ENCODE measurements around the gene ADRA2A.

DNA sequence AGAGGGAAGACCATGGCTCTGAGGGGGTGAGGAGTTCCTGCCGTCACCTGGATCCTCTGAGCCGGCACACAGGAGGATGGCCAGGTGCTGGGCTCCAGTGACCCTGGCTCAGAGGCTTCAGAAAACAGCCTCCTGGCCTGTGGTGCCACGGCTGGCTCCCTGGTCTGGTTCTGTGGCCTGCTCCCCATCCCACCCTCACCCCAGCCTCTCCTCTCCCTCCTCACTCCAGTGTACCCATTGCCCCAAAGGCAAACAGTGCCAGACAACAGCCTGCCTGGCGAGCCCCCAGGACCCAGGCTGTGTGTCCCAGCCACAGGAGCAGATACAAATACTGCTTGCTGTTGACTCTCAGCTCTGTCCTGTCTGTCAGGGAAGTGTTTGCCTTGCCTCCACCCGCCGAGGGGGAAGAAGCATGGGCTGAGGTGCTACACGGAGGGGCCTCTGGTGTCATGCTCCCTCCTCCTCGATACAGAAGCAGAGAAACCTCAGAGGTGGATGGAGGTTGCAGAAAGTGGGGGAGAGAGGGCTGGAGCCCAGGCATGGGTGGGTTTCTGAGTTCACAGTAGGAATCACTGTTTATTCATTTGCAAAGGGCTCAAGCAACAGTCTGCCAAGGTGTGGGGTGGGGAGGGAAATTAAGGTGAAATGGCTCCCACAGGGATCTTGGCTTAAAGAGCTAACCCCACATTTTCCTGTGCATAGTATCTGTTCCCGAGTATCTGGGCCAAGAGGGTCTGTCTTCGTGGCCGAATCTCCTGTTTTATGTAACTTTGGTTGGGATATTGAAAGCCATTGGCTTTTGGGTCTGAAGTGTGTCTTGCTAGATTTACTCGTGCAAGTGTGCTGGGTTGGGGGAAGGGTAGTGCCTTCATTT is 5.5 kb downstream of the ADRA2A start:
- TF ChIP-seq, protein P1, sequence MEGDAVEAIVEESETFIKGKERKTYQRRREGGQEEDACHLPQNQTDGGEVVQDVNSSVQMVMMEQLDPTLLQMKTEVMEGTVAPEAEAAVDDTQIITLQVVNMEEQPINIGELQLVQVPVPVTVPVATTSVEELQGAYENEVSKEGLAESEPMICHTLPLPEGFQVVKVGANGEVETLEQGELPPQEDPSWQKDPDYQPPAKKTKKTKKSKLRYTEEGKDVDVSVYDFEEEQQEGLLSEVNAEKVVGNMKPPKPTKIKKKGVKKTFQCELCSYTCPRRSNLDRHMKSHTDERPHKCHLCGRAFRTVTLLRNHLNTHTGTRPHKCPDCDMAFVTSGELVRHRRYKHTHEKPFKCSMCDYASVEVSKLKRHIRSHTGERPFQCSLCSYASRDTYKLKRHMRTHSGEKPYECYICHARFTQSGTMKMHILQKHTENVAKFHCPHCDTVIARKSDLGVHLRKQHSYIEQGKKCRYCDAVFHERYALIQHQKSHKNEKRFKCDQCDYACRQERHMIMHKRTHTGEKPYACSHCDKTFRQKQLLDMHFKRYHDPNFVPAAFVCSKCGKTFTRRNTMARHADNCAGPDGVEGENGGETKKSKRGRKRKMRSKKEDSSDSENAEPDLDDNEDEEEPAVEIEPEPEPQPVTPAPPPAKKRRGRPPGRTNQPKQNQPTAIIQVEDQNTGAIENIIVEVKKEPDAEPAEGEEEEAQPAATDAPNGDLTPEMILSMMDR (conservative IDR thresholded peaks at IDR 0.05): no peak
- no peak for TF ChIP-seq EZH2 (IDR thresholded peaks at IDR 0.05; ENCODE audit: low read depth)

Measured in PC-9 (cell line).